Measurements from ENCODE around the gene GTPBP6. TPM values are rescaled to one million over a fixed set of nuclear protein-coding genes. Genes with fewer than 3 reads are reported as not detected.
"Not testable (repeated sequence)": the region's sequence is repeated elsewhere in the genome, so short reads cannot be mapped to it uniquely, and the experiment has no call there.

Gene GTPBP6
- total RNA-seq, 2 experiments from 2014 or later: 48.5 to 52.1 TPM

DNA sequence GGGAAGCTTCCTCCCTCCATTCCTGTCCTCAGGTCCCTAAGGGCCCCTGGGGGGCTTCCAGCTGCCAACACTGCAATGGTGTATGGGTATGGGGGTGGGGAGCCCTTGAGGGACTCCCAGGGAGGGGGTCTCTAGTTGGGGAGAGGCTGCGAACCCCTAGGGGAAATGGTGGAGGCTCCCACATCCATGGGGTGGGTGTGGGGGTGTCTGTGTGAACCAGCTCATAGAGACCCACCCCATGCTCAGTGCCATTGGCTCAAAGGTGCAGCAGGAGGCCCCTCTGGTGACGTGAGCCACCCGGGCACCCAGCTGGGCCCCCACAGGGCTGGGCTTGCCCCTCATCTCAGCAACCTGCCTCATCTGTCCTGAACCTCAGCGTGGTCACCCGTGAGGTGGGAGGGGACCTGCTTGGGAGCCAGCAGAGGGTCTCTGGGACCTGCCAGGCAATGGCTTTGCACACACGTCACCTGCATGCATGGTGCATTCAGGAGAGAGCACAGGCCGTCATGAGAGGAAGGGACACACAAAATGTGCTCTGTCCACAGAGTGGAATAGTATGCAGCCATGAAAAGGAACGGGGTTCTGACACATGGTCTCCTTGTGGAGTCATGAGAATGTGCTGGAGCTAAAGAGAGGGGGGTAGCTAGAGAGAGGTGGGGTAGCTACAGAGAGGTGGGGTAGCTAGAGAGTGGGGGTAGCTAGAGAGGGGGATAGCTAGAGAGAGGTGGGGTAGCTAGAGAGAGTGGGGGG is 60.1 kb downstream of the GTPBP6 start:
- Mint-ChIP-seq H3K36me3 (ENCODE audit: low read depth) (no peaks in the 10 kb centered on the region), H3K27me3 (no peaks in the 10 kb centered on the region), H3K27ac (no peak overlapping the region), H3K4me3 (no peak overlapping the region), H3K9me3 (no peaks in the 10 kb centered on the region), H3K4me1 (no peaks in the 10 kb centered on the region)
- ChIA-PET CTCF (no interaction called here), POLR2A (no interaction called here)
- DNase-seq: no peak

- CTCF ChIA-PET: no interaction called here
- Mint-ChIP-seq H3K4me1 (no peaks in the 10 kb centered on the region), H3K36me3 (ENCODE audit: low read depth) (no peaks in the 10 kb centered on the region), H3K27ac (no peak overlapping the region), H3K27me3 (no peaks in the 10 kb centered on the region), H3K9me3 (no peaks in the 10 kb centered on the region), H3K4me3 (no peak overlapping the region)
- POLR2A ChIA-PET: no interaction called here
- no peak for DNase-seq
Observed at GRCh38 chrX:257681-258289, 60.8 kb downstream of the GTPBP6 start.

DNA sequence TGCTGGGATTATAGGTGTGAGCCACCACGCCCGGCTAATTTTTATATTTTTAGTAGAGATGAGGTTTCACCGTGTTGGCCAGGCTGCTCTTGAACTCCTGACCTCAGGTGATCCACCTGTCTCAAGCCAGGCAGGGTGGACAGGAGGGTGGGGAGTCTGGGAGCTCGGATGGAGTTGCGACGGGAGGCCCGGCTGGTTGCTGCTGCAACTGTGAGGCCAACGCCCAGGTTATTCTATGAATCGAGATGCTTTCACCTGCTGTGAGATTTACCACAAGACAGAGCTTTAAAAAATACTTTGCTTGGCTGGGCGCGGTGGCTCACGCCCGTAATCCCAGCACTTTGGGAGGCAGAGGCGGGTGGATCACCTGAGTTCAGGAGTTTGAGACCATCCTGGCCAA is 61.5 kb downstream of the GTPBP6 start:
- H3K27ac Mint-ChIP-seq; H3K27me3 Mint-ChIP-seq; DNase-seq; POLR2A ChIA-PET; H3K4me3 Mint-ChIP-seq; CTCF ChIA-PET; H3K9me3 Mint-ChIP-seq; H3K36me3 Mint-ChIP-seq (ENCODE audit: low read depth); H3K4me1 Mint-ChIP-seq: not testable (repeated sequence)

DNA sequence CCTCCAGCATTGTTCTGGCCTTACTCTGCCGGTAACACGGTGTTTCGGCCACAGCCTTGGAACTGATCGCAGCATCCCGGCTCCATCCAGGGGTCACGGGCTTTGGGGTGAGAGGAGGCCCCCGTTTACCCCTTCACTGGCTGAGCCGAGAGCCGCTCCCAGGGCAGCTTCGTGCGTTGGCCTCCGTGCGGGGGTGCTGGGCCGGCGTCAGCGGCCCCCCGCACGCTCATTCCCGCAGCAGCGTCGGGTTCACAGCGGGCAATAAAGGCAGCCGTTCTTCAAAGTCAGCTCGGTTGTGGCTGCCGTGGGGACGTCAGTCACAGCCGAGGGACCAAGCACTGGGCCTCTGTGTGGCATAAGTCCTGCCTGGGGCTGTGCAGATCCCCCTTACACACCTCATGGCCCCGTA is 62.7 kb downstream of the GTPBP6 start:
- Mint-ChIP-seq H3K9me3 (peaks cover 5% of the 10 kb centered on the region), H3K4me3 (no peak overlapping the region), H3K4me1 (peaks cover 16% of the 10 kb centered on the region), H3K27ac (no peak overlapping the region), H3K27me3 (no peaks in the 10 kb centered on the region), H3K36me3 (ENCODE audit: low read depth) (peaks cover 4% of the 10 kb centered on the region)
- ChIA-PET POLR2A (no interaction called here), CTCF (no interaction called here)
- DNase-seq: no peak

Other genes starting within 250 kb of the GTPBP6 start
- gene PLCXD1, start 37.4 kb downstream of the GTPBP6 start, total RNA-seq: 10 to 100 TPM; 60.1 to 63.4 TPM
- 10 to 100 TPM; 30.6 to 33.8 TPM for gene PPP2R3B, start 68.1 kb upstream of the GTPBP6 start, total RNA-seq